Lower leg skin (tissue), 4 donors: ENCODE measurements around the gene DTD1. TPM values are rescaled to one million over a fixed set of nuclear protein-coding genes. Genes with fewer than 3 reads are reported as not detected.
A peak's percentile ranks its signal among the peaks of the same experiment; 100 is the strongest.

Experiments used
- DNase-seq, 2 donors: peaks; one replicate each; pipeline ENCODE4 v3.0.0-alpha.2; 2019; ENCODE audit warnings: low spot score in 2 of 2
- H3K4me3 ChIP-seq: fragments of 200-600 bp; sonication (generic); 2 replicates; pipeline ENCODE4 v1.5.1; 2017; ENCODE audit warnings: mild to moderate bottlenecking, low read depth; ENCODE audit not compliant: poor library complexity, severe bottlenecking
- POLR2A ChIP-seq, 2 donors: fragments of 450-650 bp; IDR thresholded peaks; one replicate each; pipeline ENCODE4 v1.6.1; 2016 to 2017; ENCODE audit warnings: antibody characterized with exemption in 2 of 2, mild to moderate bottlenecking in 1 of 2, moderate library complexity in 1 of 2
- WGBS, 2 donors: methylation state at CpG; one replicate each; pipeline ENCODE4 v1.1.5; 2018; 5-methylcytosine and 5-hydroxymethylcytosine counted together
- intact Hi-C: fragments of 100-400 bp; cut with DNase I; formaldehyde crosslinking; loops from one replicate; pipeline ENCODE4 v1.15.0; 2023; ENCODE audit warnings: low total_unique reads
- total RNA-seq, 4 donors: library from RNA; depleted of rRNA; stranded (reverse); fragments of >200 nt; gene quantifications; one replicate each; pipeline ENCODE4 v1.1.0, GENCODE V29; 2016
- TF ChIP-seq, protein P1 (sequence below), 3 donors: fragments of 450-650 bp; IDR thresholded peaks; one replicate each; pipeline ENCODE4 v1.5.1; 2016; ENCODE audit warnings: antibody characterized with exemption in 3 of 3, mild to moderate bottlenecking in 3 of 3, moderate library complexity in 2 of 3

Gene DTD1
- total RNA-seq, 4 donors from 2014 or later: 21.7 to 41.8 (median 39.8) TPM

DNA sequence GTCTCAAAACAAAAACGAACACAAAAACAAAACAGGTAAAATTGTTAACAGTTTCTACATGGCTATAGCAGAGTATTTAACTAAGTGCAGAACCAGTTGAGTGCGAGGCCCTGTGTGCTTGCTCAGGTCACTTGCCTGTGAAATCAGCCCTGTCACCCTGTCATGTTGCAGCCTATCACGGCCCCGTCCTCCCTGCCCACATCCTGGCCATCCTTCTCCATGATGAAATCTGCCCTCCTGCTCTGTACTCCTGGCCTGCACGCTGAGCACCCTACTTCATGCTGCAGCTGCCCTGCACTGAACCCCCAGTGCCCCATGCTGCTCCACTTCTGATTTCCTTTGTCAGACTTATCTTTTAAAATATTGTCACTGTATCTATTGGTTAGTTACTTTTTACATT is 62.4 kb downstream of the DTD1 start:
- WGBS, 2 donors: 88 to 90% methylated on average over 5 of the region's 5 CpGs
- TF ChIP-seq, protein P1, sequence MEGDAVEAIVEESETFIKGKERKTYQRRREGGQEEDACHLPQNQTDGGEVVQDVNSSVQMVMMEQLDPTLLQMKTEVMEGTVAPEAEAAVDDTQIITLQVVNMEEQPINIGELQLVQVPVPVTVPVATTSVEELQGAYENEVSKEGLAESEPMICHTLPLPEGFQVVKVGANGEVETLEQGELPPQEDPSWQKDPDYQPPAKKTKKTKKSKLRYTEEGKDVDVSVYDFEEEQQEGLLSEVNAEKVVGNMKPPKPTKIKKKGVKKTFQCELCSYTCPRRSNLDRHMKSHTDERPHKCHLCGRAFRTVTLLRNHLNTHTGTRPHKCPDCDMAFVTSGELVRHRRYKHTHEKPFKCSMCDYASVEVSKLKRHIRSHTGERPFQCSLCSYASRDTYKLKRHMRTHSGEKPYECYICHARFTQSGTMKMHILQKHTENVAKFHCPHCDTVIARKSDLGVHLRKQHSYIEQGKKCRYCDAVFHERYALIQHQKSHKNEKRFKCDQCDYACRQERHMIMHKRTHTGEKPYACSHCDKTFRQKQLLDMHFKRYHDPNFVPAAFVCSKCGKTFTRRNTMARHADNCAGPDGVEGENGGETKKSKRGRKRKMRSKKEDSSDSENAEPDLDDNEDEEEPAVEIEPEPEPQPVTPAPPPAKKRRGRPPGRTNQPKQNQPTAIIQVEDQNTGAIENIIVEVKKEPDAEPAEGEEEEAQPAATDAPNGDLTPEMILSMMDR (IDR thresholded peaks at IDR 0.05): no peak
- no peak for TF ChIP-seq POLR2A (IDR thresholded peaks at IDR 0.05)
- H3K4me3 ChIP-seq: no peak overlapping the region
- intact Hi-C loops: no loop called here
- peak in 1 of 2 donors; percentile 54 for DNase-seq

DNA sequence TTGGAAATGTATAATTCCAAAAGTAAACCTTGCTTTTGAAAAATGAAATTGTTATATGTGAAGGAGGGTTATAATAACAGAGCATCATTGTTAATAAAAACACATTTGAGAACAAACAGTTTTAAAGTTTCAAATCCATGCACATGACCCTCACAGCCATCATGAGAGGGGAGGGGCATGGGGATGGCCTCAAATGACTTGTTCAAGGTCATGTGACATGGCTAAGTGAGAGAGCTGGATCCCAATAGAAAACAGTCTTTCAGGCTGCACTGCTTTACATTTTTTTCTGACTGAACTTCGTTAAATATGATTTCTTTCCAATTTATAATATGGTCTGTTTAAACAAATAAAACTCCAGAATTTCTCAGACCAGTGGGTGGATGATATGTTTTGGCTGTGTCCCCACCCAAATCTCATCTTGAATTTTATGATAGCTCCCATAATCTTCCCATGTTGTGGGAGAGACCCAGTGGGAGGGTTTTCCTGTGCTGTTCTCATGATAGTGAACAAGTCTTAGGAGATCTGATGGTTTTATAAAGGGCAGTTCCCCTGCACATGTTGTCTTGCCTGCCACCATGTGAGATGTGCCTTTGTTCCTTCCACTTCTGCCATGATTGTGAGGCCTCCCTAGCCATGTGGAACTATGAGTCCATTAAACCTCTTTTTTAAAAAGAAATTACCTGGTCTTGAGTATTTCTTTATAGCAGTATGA is 66.0 kb downstream of the DTD1 start:
- no peak overlapping the region for H3K4me3 ChIP-seq
- 80 to 84% methylated on average over 1 of the region's 1 CpG for WGBS, 2 donors
- DNase-seq: peak in 1 of 2 donors; percentile 52
- intact Hi-C loops: no loop called here
- TF ChIP-seq, protein P1 (IDR thresholded peaks at IDR 0.05): no peak
- TF ChIP-seq POLR2A (IDR thresholded peaks at IDR 0.05): no peak

DNA sequence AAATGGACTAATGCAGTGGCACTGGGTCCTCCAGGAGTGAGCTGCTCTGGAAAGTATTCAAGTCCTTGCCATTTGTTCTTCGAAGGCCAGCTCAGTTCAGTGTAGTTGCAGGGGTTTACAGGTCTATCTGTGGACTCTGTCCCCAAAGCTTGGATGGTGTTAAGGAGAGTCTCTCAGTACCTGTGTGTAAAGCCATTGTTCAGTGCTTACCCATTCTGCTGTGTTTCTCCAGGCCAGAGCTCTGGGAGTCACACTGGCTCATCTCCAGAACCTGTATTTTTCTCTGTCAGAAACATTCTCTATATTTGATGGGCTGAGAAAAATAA is 66.6 kb downstream of the DTD1 start:
- peak in 1 of 2 donors; percentile 8 for DNase-seq
- intact Hi-C loops: no loop called here
- TF ChIP-seq POLR2A (IDR thresholded peaks at IDR 0.05): no peak
- TF ChIP-seq, protein P1 (IDR thresholded peaks at IDR 0.05): no peak
- no peak overlapping the region for H3K4me3 ChIP-seq
- WGBS, 2 donors: 95 to 96% methylated on average over 1 of the region's 1 CpG

DNA sequence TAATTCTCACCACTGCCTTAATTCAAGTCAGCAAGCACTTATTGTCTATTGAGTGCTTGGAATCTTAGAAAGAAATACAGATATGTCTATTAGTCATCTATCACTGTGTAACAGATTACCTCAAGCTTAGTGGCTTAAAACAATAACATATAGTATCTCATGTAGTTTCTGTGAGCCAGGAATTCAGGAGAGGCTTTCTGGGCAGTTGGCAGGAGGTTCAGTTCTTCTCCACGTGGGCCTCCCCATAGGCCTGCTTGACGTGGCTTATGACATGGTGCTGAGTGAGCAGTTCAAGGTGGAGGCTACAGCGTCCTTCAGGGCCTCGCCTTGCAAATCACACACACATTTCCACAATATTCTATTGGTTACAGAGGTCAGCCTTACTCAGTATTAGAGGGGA is 69.7 kb downstream of the DTD1 start:
- TF ChIP-seq POLR2A (IDR thresholded peaks at IDR 0.05): no peak
- TF ChIP-seq, protein P1 (IDR thresholded peaks at IDR 0.05): no peak
- intact Hi-C loops: no loop called here
- whole genome bisulfite sequencing, 2 donors: 92 to 93% methylated on average over 4 of the region's 4 CpGs
- H3K4me3 ChIP-seq: no peak overlapping the region
- peak in 1 of 2 donors; percentile 20 for DNase-seq

DNA sequence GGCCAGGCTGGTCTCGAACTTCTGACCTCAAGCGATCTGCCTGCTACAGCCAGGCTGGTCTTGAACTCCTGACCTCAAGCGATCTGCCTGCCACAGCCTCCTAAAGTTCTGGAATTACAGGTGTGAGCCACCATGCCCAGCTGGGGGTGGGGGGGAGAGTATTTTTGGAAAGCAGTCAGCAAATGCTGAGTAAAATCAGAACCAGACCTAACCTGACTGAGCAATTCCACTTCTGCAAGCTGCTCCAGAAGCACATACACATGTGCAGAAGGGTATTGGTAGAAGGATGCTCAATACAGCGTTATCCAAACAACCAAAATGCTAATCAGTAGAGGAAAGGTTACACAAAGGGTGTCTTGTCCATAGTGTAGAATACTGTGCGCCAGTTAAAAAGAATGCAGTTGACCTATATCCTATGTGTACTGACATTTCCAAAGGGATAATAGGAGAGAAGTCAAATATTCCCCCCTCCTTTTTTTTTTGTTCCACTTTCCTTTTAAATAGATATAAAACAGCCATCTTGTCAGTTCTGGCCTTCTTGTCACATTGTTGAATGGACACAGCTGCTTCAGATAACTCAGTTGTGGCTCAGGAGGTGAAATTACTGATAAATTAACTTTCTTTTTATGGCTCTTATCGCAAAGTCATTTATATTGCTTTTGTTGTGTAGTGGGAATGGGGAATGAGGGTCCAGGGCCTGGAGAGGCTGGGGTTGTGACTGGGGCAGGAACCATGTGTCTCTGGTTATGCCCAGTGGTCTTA is 74.6 kb downstream of the DTD1 start:
- DNase-seq: no peak
- intact Hi-C loops: no loop called here
- 93 to 97% methylated on average over 6 of the region's 6 CpGs for WGBS, 2 donors
- no peak overlapping the region for H3K4me3 ChIP-seq
- no peak for TF ChIP-seq POLR2A (IDR thresholded peaks at IDR 0.05)
- TF ChIP-seq, protein P1 (IDR thresholded peaks at IDR 0.05): no peak
